ENCODE data around the gene PTCD1. TPM values are rescaled to one million over a fixed set of nuclear protein-coding genes. Genes with fewer than 3 reads are reported as not detected.

The PTCD1 gene, protein sequence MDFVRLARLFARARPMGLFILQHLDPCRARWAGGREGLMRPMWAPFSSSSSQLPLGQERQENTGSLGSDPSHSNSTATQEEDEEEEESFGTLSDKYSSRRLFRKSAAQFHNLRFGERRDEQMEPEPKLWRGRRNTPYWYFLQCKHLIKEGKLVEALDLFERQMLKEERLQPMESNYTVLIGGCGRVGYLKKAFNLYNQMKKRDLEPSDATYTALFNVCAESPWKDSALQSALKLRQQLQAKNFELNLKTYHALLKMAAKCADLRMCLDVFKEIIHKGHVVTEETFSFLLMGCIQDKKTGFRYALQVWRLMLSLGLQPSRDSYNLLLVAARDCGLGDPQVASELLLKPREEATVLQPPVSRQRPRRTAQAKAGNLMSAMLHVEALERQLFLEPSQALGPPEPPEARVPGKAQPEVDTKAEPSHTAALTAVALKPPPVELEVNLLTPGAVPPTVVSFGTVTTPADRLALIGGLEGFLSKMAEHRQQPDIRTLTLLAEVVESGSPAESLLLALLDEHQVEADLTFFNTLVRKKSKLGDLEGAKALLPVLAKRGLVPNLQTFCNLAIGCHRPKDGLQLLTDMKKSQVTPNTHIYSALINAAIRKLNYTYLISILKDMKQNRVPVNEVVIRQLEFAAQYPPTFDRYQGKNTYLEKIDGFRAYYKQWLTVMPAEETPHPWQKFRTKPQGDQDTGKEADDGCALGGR
- total RNA-seq, result 5.3 and 7.6 TPM in 2 replicates

DNA sequence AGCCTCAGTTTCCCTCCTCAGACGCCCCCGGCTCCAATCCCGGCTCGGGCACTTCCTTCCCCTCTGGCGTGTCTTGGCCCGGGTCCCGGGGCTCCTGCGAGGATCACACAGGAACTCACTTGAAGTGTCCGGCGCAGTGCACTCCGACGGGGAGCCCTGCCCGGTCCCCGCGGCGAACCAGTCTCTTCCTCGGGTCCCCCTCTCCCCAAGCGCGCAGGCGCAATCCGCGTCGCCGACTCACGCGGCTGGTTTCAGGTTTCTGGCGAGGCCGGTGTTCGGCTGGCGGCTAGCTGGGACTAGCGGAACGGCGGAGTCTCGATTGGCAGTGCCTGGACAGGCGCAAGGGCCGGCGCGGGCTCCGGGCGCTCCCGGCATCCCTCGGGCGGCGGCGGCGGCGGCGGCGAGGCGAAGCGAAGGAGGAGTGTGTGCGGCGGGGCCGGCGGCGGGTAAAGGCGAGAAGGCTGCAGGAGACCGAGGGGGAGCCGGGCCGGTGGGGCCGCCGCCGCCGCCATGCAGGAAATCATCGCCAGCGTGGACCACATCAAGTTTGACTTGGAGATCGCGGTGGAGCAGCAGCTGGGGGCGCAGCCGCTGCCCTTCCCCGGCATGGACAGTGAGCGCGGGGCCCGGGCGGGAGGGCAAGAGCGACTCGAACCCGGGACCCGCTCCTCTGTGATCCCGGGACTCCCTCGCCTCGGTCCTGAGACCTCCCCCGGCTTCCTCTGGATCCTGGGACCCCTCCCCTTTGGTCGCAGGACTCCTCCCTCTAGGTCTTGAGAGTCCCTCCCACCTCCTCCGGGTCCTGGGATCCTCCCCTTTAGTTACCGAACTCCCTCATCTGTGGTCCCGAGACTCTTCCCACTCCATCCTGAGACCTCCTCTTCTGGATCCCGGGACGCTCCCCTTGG, at the start of gene PTCD1, which contains the start of gene CPSF4:
TSS of gene PTCD1 (minus strand) at position 226 of the 908 bp plus-strand sequence. CDS start 3,556 bp downstream, outside the sequence.
TSS of gene CPSF4 (plus strand) at position 371 of the 908 bp plus-strand sequence. CDS start at position 511, 140 bp downstream.
- TF ChIP-seq, protein P1, sequence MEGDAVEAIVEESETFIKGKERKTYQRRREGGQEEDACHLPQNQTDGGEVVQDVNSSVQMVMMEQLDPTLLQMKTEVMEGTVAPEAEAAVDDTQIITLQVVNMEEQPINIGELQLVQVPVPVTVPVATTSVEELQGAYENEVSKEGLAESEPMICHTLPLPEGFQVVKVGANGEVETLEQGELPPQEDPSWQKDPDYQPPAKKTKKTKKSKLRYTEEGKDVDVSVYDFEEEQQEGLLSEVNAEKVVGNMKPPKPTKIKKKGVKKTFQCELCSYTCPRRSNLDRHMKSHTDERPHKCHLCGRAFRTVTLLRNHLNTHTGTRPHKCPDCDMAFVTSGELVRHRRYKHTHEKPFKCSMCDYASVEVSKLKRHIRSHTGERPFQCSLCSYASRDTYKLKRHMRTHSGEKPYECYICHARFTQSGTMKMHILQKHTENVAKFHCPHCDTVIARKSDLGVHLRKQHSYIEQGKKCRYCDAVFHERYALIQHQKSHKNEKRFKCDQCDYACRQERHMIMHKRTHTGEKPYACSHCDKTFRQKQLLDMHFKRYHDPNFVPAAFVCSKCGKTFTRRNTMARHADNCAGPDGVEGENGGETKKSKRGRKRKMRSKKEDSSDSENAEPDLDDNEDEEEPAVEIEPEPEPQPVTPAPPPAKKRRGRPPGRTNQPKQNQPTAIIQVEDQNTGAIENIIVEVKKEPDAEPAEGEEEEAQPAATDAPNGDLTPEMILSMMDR (IDR thresholded peaks at IDR 0.05; ENCODE audit: extremely low read depth, low read depth, low read length), result no peak
- peak; percentile 100 for DNase-seq (ENCODE audit: insufficient read length, low spot score, missing footprints)
- H3K4me1 ChIP-seq (ENCODE audit: insufficient read depth, low read length), result peaks cover 23% of the 10 kb centered on the region
- peaks cover 12% of the 10 kb centered on the region for H4K20me1 ChIP-seq (ENCODE audit: insufficient read depth, low read length)
- peak within 1 kb of the TSS; percentile 79 for H3K27ac ChIP-seq (ENCODE audit: low read depth, low read length)
- H3K9me3 ChIP-seq (ENCODE audit: low read depth, low read length), result no peaks in the 10 kb centered on the region
- peak within 1 kb of the TSS; percentile 97 for H3K4me3 ChIP-seq (ENCODE audit: insufficient read depth, low read length)
- peak within 1 kb of the TSS; percentile 95 for H2AFZ ChIP-seq (ENCODE audit: low read length)
- peaks cover 63% of the 10 kb centered on the region for H3K79me2 ChIP-seq (ENCODE audit: insufficient read depth, low read length)
- H3K36me3 ChIP-seq (ENCODE audit: insufficient read depth, low read length), result peaks cover 10% of the 10 kb centered on the region
- H3K4me2 ChIP-seq (ENCODE audit: insufficient read depth, low read length), result peak within 1 kb of the TSS; percentile 97
- no peaks in the 10 kb centered on the region for H3K27me3 ChIP-seq (ENCODE audit: insufficient read depth, low read length)

GRCh38 chr7:99485094-99485493, 46.5 kb upstream of the PTCD1 start:
- TF ChIP-seq, protein P1 (IDR thresholded peaks at IDR 0.05; ENCODE audit: extremely low read depth, low read depth, low read length), result no peak
- Histone ChIP-seq H3K4me1 (ENCODE audit: insufficient read depth, low read length) (no peaks in the 10 kb centered on the region), H3K79me2 (ENCODE audit: insufficient read depth, low read length) (peaks cover 3% of the 10 kb centered on the region), H3K9me3 (ENCODE audit: low read depth, low read length) (no peaks in the 10 kb centered on the region), H3K27ac (ENCODE audit: low read depth, low read length) (no peak overlapping the region), H3K27me3 (ENCODE audit: insufficient read depth, low read length) (no peaks in the 10 kb centered on the region), H3K4me2 (ENCODE audit: insufficient read depth, low read length) (no peak overlapping the region), H3K36me3 (ENCODE audit: insufficient read depth, low read length) (peaks cover 38% of the 10 kb centered on the region), H3K4me3 (ENCODE audit: insufficient read depth, low read length) (no peak overlapping the region), H2AFZ (ENCODE audit: low read length) (no peak overlapping the region), H4K20me1 (ENCODE audit: insufficient read depth, low read length) (peaks cover 3% of the 10 kb centered on the region)
- no peak for DNase-seq (ENCODE audit: insufficient read length, low spot score, missing footprints)

GRCh38 chr7:99478464-99479440, 40.2 kb upstream of the PTCD1 start:
- DNase-seq (ENCODE audit: insufficient read length, low spot score, missing footprints), result peak; percentile 2
- no peaks in the 10 kb centered on the region for H3K4me1 ChIP-seq (ENCODE audit: insufficient read depth, low read length)
- no peak overlapping the region for H3K4me3 ChIP-seq (ENCODE audit: insufficient read depth, low read length)
- no peaks in the 10 kb centered on the region for H3K27me3 ChIP-seq (ENCODE audit: insufficient read depth, low read length)
- peaks cover 62% of the 10 kb centered on the region for H3K79me2 ChIP-seq (ENCODE audit: insufficient read depth, low read length)
- H4K20me1 ChIP-seq (ENCODE audit: insufficient read depth, low read length), result peaks cover 6% of the 10 kb centered on the region
- TF ChIP-seq, protein P1 (IDR thresholded peaks at IDR 0.05; ENCODE audit: extremely low read depth, low read depth, low read length), result no peak
- no peak overlapping the region for H3K27ac ChIP-seq (ENCODE audit: low read depth, low read length)
- H3K9me3 ChIP-seq (ENCODE audit: low read depth, low read length), result no peaks in the 10 kb centered on the region
- H3K36me3 ChIP-seq (ENCODE audit: insufficient read depth, low read length), result peaks cover 43% of the 10 kb centered on the region
- no peak overlapping the region for H2AFZ ChIP-seq (ENCODE audit: low read length)
- no peak overlapping the region for H3K4me2 ChIP-seq (ENCODE audit: insufficient read depth, low read length)
